ENCODE data around the gene CCDC188.

DNA sequence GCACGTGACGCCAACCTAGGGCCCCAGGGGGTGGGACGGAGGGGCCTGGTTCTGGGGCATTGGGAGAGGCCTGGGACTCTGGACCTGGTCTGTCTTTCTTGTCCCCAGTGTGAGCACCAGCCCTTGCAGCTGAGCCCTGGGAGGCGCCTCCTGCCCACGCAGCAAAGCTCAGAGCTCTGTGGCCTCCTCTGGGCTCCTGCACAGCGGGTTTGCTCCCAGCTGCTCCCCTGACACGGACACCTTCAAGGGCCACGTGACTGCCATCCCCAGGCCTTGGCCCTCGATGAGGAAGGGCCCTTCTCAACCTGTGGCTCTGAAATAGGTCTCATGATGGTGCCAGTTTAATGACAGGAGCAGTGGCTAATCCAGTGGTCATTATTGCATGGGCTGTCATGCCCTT lies 31.5 kb upstream of the CCDC188 start:
- TF ChIP-seq, protein P1, sequence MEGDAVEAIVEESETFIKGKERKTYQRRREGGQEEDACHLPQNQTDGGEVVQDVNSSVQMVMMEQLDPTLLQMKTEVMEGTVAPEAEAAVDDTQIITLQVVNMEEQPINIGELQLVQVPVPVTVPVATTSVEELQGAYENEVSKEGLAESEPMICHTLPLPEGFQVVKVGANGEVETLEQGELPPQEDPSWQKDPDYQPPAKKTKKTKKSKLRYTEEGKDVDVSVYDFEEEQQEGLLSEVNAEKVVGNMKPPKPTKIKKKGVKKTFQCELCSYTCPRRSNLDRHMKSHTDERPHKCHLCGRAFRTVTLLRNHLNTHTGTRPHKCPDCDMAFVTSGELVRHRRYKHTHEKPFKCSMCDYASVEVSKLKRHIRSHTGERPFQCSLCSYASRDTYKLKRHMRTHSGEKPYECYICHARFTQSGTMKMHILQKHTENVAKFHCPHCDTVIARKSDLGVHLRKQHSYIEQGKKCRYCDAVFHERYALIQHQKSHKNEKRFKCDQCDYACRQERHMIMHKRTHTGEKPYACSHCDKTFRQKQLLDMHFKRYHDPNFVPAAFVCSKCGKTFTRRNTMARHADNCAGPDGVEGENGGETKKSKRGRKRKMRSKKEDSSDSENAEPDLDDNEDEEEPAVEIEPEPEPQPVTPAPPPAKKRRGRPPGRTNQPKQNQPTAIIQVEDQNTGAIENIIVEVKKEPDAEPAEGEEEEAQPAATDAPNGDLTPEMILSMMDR (IDR thresholded peaks at IDR 0.05; ENCODE audit: insufficient read depth, low read depth, low read length) = no peak
- no peak for TF ChIP-seq EZH2 (IDR thresholded peaks at IDR 0.05; ENCODE audit: insufficient read depth, low read length)
